UCSD-AML1 (cell line): ENCODE results near the gene TMEM266.

ENCODE experiments used
- DNase-seq: peaks from one replicate; lab custom pipeline; 2025; ENCODE audit not compliant: unreplicated experiment; lab: John Stamatoyannopoulos, UW

The TMEM266 gene

GRCh38 chr15:76234337-76234889, 174.6 kb downstream of the TMEM266 start:
- no peak for DNase-seq

- DNase-seq: no peak
Observed at GRCh38 chr15:76235186-76235826, 175.5 kb downstream of the TMEM266 start.

- DNase-seq: no peak
Observed at GRCh38 chr15:76236350-76236749, 176.6 kb downstream of the TMEM266 start.

GRCh38 chr15:76239786-76240185, 180.0 kb downstream of the TMEM266 start:
- no peak for DNase-seq

- DNase-seq: no peak
Observed at GRCh38 chr15:76245072-76245610, 185.4 kb downstream of the TMEM266 start.

- no peak for DNase-seq
Observed at GRCh38 chr15:76251717-76252116, 191.9 kb downstream of the TMEM266 start.

GRCh38 chr15:76252249-76252648, 192.5 kb downstream of the TMEM266 start:
- DNase-seq: no peak

- DNase-seq: no peak
Observed at GRCh38 chr15:76253691-76254473, 194.1 kb downstream of the TMEM266 start.
